CD4-positive, CD25-positive, alpha-beta regulatory T cell (primary cell): ENCODE measurements around the gene PLAGL2. TPM values are rescaled to one million over a fixed set of nuclear protein-coding genes. Genes with fewer than 3 reads are reported as not detected.

Source experiments
- ATAC-seq, 2 donors: fragments of 150-1000 bp; cut with Tn5 transposase; one replicate each; pipeline ENCODE4 v1.10.0; 2021; ENCODE audit warnings: low read depth in 2 of 2, moderate number of reproducible peaks in 2 of 2, moderate library complexity in 1 of 2
- DNase-seq, 3 donors: peaks; one replicate each; pipeline versions ENCODE4 v3.0.0 to v3.0.0-alpha.2; 2012 to 2022; ENCODE audit warnings: mixed read lengths in 1 of 3
- H3K27ac ChIP-seq: one replicate; pipeline ENCODE4 v1.7.0; 2013; ENCODE audit warnings: mild to moderate bottlenecking, low read length; ENCODE audit not compliant: insufficient read depth, poor library complexity, severe bottlenecking
- H3K27me3 ChIP-seq: one replicate; pipeline ENCODE4 v1.7.0; 2013; ENCODE audit warnings: low read length; ENCODE audit not compliant: control insufficient read depth, insufficient read depth
- H3K36me3 ChIP-seq: one replicate; pipeline ENCODE4 v1.7.0; 2013; ENCODE audit warnings: mild to moderate bottlenecking, low read length, moderate library complexity; ENCODE audit not compliant: control insufficient read depth, insufficient read depth
- H3K4me1 ChIP-seq: 2 replicates; pipeline ENCODE4 v1.7.0; 2013; ENCODE audit warnings: mild to moderate bottlenecking, low read length; ENCODE audit not compliant: insufficient read depth, control insufficient read depth, poor library complexity, severe bottlenecking
- H3K4me3 ChIP-seq: one replicate; pipeline ENCODE4 v1.7.0; 2013; ENCODE audit warnings: low read depth, mild to moderate bottlenecking, low read length, moderate library complexity
- H3K9me3 ChIP-seq, 2 experiments: 1 replicate in 1 of 2; 2 replicates in 1 of 2; pipeline ENCODE4 v1.7.0; 2013; ENCODE audit warnings: low read length in 2 of 2, mild to moderate bottlenecking in 1 of 2, moderate library complexity in 1 of 2; ENCODE audit not compliant: control insufficient read depth in 2 of 2
- H3K27ac Mint-ChIP-seq, 3 donors: one replicate each; pipeline ENCODE4 v1.8.0; 2020 to 2022; ENCODE audit warnings: mild to moderate bottlenecking in 3 of 3, mixed read lengths in 3 of 3, moderate library complexity in 2 of 3
- H3K27me3 Mint-ChIP-seq: one replicate; pipeline ENCODE4 v1.8.0; 2022; ENCODE audit warnings: mild to moderate bottlenecking, mixed read lengths
- H3K36me3 Mint-ChIP-seq: one replicate; pipeline ENCODE4 v1.8.0; 2020; ENCODE audit warnings: mixed read lengths
- H3K4me1 Mint-ChIP-seq, 4 donors: one replicate each; pipeline ENCODE4 v1.8.0; 2020 to 2022; ENCODE audit warnings: mixed read lengths in 4 of 4, mild to moderate bottlenecking in 1 of 4
- H3K4me3 Mint-ChIP-seq, 4 donors: one replicate each; pipeline ENCODE4 v1.8.0; 2020 to 2022; ENCODE audit warnings: mild to moderate bottlenecking in 4 of 4, mixed read lengths in 4 of 4, moderate library complexity in 3 of 4
- H3K9me3 Mint-ChIP-seq, 7 donors: one replicate each; pipeline ENCODE4 v1.8.0; 2020 to 2022; ENCODE audit warnings: mixed read lengths in 7 of 7, mild to moderate bottlenecking in 3 of 7, moderate library complexity in 2 of 7
- polyA plus RNA-seq, 4 donors: library from polyadenylated mRNA; unstranded; fragments of 300-500 nt; fragmentation: Illumina TruSeq; gene quantifications; one replicate each; pipeline ENCODE4 v1.2.3, GENCODE V29; 2021
- total RNA-seq: library from RNA; stranded (reverse); gene quantifications from one replicate; pipeline ENCODE4 v1.2.3, GENCODE V29; 2022

PLAGL2 gene
- total and polyA plus RNA-seq, 5 donors from 2014 or later = 2.8 to 22.9 (median 4.4) TPM

DNA sequence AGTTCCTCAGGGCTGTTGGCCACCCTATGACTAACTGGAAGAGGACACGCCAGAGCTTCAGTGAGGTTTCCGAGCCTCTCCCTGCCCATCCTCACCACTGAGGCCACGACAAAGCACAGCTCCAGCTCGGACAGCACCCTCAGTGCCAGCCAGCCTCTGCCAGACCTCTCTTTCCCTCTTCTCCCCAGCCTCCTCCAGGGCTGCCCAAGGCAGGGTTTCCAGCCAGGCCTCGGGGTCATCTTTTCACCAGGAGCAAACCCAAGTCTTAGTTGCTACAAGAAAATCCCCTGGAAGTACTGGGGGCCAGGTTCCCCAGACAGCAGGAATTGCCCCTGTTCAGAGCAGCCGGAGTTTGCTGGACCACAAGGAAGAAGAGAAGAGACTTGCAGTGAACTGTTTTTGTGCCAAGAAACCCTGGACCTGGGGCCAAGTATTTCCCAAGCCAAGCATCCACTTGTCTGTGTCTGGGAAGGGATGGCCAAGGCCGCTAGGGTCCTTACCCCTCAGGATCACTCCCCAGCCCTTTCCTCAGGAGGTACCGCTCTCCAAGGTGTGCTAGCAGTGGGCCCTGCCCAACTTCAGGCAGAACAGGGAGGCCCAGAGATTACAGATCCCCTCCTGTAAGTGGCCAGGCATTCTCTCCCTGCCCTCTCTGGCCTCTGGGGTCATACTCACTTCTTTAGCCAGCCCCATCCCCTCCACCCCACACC is 41.6 kb downstream of the PLAGL2 start:
- no peak overlapping the region for H3K27ac ChIP-seq

GRCh38 chr20:32164984-32165735 is 42.4 kb downstream of the PLAGL2 start:
- H3K9me3 ChIP-seq = no peaks in the 10 kb centered on the region

More for the DNA sequence above, 41.6 kb downstream of the PLAGL2 start:
- Histone ChIP-seq H3K9me3 (no peaks in the 10 kb centered on the region), H3K27me3 (no peaks in the 10 kb centered on the region), H3K4me1 (no peaks in the 10 kb centered on the region), H3K36me3 (peaks cover 49% of the 10 kb centered on the region), H3K4me3 (no peak overlapping the region)
- Mint-ChIP-seq H3K4me1 (no peaks in the 10 kb centered on the region), H3K27me3 (peaks cover 4% of the 10 kb centered on the region), H3K27ac (no peak overlapping the region), H3K4me3 (no peak overlapping the region), H3K9me3 (no peaks in the 10 kb centered on the region), H3K36me3 (peaks cover 47% of the 10 kb centered on the region)
- DNase-seq (no peak), ATAC-seq (no peak)

DNA sequence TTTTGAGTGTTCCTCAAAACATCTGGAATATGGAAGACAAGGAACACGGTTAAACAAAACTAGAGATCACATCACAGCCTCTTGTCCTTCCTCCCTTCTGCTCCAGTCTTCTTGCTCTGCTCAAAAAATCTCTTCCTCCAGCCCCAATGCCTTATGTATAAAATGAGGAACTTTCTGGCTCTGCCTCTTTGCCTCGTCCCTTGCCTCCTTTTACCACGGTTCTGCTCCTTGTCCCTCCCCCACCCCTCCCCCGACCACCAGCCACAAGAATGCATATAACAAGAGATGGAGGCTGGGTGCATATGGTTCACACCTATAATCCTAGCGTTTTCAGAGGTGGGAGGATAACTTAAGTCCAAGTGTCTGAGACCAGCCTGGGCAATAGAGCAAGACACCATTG is 43.6 kb downstream of the PLAGL2 start:
- no peak for ATAC-seq
- H3K27me3 Mint-ChIP-seq = peaks cover 4% of the 10 kb centered on the region
- peaks cover 62% of the 10 kb centered on the region for H3K36me3 ChIP-seq

More at GRCh38 chr20:32164984-32165735, 42.4 kb downstream of the PLAGL2 start:
- Histone ChIP-seq H3K27me3 (no peaks in the 10 kb centered on the region), H3K27ac (no peak overlapping the region), H3K4me3 (no peak overlapping the region), H3K4me1 (no peaks in the 10 kb centered on the region), H3K36me3 (peaks cover 52% of the 10 kb centered on the region)
- H3K36me3 Mint-ChIP-seq = peaks cover 50% of the 10 kb centered on the region
- no peak overlapping the region for H3K4me3 Mint-ChIP-seq
- no peaks in the 10 kb centered on the region for H3K9me3 Mint-ChIP-seq
- peaks cover 4% of the 10 kb centered on the region for H3K27me3 Mint-ChIP-seq
- no peaks in the 10 kb centered on the region for H3K4me1 Mint-ChIP-seq
- ATAC-seq = no peak
- H3K27ac Mint-ChIP-seq = no peak overlapping the region
- no peak for DNase-seq

GRCh38 chr20:32162351-32162750 is 45.2 kb downstream of the PLAGL2 start:
- no peaks in the 10 kb centered on the region for H3K9me3 Mint-ChIP-seq
- H3K27ac Mint-ChIP-seq = peak overlapping the region in 2 of 3 donors; percentile 6 to 28
- H3K27me3 Mint-ChIP-seq = peaks cover 4% of the 10 kb centered on the region
- ATAC-seq (no peak), DNase-seq (no peak)
- H3K27me3 ChIP-seq = no peaks in the 10 kb centered on the region
- no peaks in the 10 kb centered on the region for H3K9me3 ChIP-seq
- no peaks in the 10 kb centered on the region for H3K4me1 ChIP-seq
- H3K4me3 Mint-ChIP-seq = no peak overlapping the region
- H3K4me3 ChIP-seq = no peak overlapping the region
- no peaks in the 10 kb centered on the region for H3K4me1 Mint-ChIP-seq
- H3K27ac ChIP-seq = no peak overlapping the region
- peaks cover 75% of the 10 kb centered on the region for H3K36me3 ChIP-seq
- H3K36me3 Mint-ChIP-seq = peaks cover 61% of the 10 kb centered on the region

More for the DNA sequence above, 43.6 kb downstream of the PLAGL2 start:
- Histone ChIP-seq H3K9me3 (no peaks in the 10 kb centered on the region), H3K27me3 (no peaks in the 10 kb centered on the region), H3K4me3 (no peak overlapping the region), H3K4me1 (no peaks in the 10 kb centered on the region), H3K27ac (no peak overlapping the region)
- H3K4me1 Mint-ChIP-seq = no peaks in the 10 kb centered on the region
- H3K36me3 Mint-ChIP-seq = peaks cover 52% of the 10 kb centered on the region
- H3K9me3 Mint-ChIP-seq = no peaks in the 10 kb centered on the region
- H3K27ac Mint-ChIP-seq = peak overlapping the region in 1 of 3 donors; percentile 38
- H3K4me3 Mint-ChIP-seq = no peak overlapping the region
- DNase-seq = no peak

DNA sequence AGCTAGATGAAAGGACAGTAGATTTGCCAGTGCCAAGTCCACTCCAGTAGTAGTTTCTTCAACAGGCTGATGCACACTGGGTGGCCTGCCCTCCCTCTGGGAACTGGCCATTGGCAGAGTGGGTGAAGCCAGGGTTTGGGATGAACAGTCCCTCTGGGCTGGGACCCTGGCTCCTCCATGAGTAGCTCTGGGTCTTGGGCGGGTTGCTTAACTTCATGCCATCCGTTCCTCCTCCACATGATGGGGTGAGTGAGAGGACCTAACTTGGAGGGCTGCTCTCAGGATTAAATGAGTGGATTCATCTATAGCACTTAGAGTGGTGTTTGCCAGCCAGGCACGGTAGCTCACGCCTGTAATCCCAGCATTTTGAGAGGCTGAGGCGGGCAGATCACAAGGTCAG is 47.2 kb downstream of the PLAGL2 start:
- Mint-ChIP-seq H3K36me3 (peaks cover 44% of the 10 kb centered on the region), H3K4me1 (no peaks in the 10 kb centered on the region), H3K9me3 (no peaks in the 10 kb centered on the region), H3K27ac (no peak overlapping the region), H3K4me3 (no peak overlapping the region), H3K27me3 (peaks cover 4% of the 10 kb centered on the region)
- peaks cover 63% of the 10 kb centered on the region for H3K36me3 ChIP-seq
- no peaks in the 10 kb centered on the region for H3K4me1 ChIP-seq
- H3K27ac ChIP-seq = no peak overlapping the region
- DNase-seq (no peak), ATAC-seq (no peak)
- H3K4me3 ChIP-seq = no peak overlapping the region
- H3K9me3 ChIP-seq = no peaks in the 10 kb centered on the region
- H3K27me3 ChIP-seq = no peaks in the 10 kb centered on the region

GRCh38 chr20:32159766-32160221 is 47.7 kb downstream of the PLAGL2 start:
- Histone ChIP-seq H3K27me3 (no peaks in the 10 kb centered on the region), H3K4me1 (no peaks in the 10 kb centered on the region), H3K9me3 (no peaks in the 10 kb centered on the region), H3K36me3 (peaks cover 58% of the 10 kb centered on the region), H3K27ac (no peak overlapping the region), H3K4me3 (no peak overlapping the region)
- peaks cover 41% of the 10 kb centered on the region for H3K36me3 Mint-ChIP-seq
- H3K9me3 Mint-ChIP-seq = no peaks in the 10 kb centered on the region
- no peak overlapping the region for H3K4me3 Mint-ChIP-seq
- no peaks in the 10 kb centered on the region for H3K4me1 Mint-ChIP-seq
- ATAC-seq (no peak), DNase-seq (no peak)
- no peak overlapping the region for H3K27ac Mint-ChIP-seq
- H3K27me3 Mint-ChIP-seq = peaks cover 4% of the 10 kb centered on the region

DNA sequence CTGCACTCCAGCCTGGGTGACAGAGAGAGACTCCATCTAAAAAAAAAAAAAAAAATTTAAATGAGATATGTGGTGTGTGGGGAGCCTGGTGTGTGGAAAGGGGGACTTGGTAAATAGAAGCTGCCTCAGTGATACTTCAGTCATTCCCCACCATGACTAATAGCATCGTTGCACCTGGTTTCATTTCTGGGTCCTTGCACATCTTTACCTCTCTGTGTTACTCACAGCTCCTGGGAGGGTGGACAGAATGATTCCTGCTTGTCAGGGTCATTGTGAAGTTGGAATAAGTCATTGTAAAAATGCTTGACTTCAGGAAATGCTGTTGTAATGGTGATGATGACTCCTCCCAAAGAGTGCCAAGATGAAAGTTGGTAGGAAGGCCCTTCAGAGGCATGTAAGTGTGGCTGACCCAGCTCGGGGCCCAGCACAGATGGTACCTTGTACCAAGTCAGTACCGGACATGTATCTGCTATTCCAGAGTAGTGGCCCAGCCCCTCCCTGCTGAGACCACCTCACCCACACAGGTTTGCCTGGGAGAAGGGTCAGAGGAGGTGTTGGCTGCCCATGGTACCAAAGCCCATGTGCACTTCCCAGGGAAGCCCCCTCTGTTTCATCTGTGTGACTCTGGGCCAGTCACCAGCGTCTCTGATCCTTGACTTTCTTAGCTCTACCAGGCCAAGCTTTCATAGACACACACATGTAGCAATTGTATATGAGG is 48.4 kb downstream of the PLAGL2 start:
- H3K4me1 ChIP-seq = no peaks in the 10 kb centered on the region
- Mint-ChIP-seq H3K9me3 (no peaks in the 10 kb centered on the region), H3K27ac (peak overlapping the region in 2 of 3 donors; percentile 11 to 20), H3K27me3 (no peaks in the 10 kb centered on the region), H3K4me3 (no peak overlapping the region), H3K36me3 (peaks cover 39% of the 10 kb centered on the region), H3K4me1 (no peaks in the 10 kb centered on the region)
- no peaks in the 10 kb centered on the region for H3K27me3 ChIP-seq
- H3K4me3 ChIP-seq = no peak overlapping the region
- H3K27ac ChIP-seq = no peak overlapping the region
- no peaks in the 10 kb centered on the region for H3K9me3 ChIP-seq
- ATAC-seq (no peak), DNase-seq (no peak)
- peaks cover 54% of the 10 kb centered on the region for H3K36me3 ChIP-seq
